Epithelial cell of esophagus (primary cell): ENCODE measurements around the gene MAN1B1.
"Not testable (repeated sequence)": the region's sequence is repeated elsewhere in the genome, so short reads cannot be mapped to it uniquely, and the experiment has no call there.

Experiments
- DNase-seq: peaks from one replicate; pipeline ENCODE4 v3.0.0; 2010; ENCODE audit warnings: low read depth
- H3K4me3 ChIP-seq: 2 replicates; pipeline ENCODE4 v1.5.1; 2011; ENCODE audit warnings: mild to moderate bottlenecking, low read length, control low read depth
- TF ChIP-seq, protein P1 (sequence below): IDR thresholded peaks from 2 replicates; pipeline ENCODE4 v1.5.1; 2011; ENCODE audit warnings: low read depth, mild to moderate bottlenecking, low read length, control low read depth, inconsistent platforms; ENCODE audit not compliant: insufficient read depth; ENCODE audit errors: missing control alignments

The MAN1B1 gene

DNA sequence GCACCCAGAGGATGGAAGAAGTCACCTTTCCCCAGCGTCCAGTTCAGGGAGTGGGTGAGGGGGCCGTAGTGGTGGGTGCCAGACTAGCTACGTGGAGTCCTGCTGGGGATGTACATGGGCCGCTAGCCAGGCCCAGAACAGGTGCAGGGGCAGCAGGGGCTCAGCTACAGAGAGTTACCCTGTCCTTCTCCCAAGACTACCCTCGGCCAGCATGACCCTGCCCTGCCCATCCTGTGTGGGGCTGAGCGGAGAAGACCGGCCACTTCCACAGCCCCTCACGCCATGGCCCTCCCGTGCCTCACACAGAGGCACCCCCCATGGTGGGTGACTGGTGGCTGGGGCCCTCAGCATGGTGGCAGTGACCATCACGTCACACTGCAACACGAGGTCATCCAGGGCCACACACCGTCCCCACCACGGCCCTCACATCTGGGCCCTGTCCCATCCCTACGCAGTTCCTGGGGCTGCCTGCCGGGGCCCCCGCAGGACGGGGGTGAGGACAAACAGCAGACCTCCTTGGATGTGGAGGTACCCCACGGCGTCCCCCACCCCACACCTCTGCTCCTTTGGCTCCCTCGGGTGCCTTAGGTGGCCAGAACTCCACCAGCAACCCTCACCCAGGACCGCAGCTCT lies 28.7 kb downstream of the MAN1B1 start:
- no peak for DNase-seq
- TF ChIP-seq, protein P1, sequence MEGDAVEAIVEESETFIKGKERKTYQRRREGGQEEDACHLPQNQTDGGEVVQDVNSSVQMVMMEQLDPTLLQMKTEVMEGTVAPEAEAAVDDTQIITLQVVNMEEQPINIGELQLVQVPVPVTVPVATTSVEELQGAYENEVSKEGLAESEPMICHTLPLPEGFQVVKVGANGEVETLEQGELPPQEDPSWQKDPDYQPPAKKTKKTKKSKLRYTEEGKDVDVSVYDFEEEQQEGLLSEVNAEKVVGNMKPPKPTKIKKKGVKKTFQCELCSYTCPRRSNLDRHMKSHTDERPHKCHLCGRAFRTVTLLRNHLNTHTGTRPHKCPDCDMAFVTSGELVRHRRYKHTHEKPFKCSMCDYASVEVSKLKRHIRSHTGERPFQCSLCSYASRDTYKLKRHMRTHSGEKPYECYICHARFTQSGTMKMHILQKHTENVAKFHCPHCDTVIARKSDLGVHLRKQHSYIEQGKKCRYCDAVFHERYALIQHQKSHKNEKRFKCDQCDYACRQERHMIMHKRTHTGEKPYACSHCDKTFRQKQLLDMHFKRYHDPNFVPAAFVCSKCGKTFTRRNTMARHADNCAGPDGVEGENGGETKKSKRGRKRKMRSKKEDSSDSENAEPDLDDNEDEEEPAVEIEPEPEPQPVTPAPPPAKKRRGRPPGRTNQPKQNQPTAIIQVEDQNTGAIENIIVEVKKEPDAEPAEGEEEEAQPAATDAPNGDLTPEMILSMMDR: no peak
- H3K4me3 ChIP-seq: no peak overlapping the region

DNA sequence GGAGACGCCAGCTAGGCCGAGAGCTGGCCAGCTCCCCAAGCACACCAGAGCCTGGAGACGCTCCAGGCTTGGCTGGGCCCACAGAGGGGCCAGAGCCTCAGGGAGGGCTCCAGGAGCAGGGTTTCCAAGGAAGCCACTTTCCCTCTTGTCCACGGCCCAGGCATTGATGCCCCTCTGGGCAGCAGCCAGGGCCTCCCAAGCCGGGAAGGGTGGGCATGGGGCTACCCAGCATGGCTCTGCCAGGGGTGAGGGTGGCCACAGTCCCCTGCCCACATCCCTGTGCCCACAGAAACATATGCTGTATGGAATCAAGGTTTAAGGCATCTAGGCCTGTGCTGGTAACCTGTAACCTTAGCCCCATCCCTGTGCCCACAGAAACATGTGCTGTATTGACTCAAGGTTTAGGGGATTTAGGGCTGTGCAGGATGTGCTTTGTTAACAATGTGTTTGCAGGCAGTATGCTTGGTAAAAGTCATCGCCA lies 29.3 kb downstream of the MAN1B1 start:
- DNase-seq: no peak
- TF ChIP-seq, protein P1: no peak
- H3K4me3 ChIP-seq: no peak overlapping the region

DNA sequence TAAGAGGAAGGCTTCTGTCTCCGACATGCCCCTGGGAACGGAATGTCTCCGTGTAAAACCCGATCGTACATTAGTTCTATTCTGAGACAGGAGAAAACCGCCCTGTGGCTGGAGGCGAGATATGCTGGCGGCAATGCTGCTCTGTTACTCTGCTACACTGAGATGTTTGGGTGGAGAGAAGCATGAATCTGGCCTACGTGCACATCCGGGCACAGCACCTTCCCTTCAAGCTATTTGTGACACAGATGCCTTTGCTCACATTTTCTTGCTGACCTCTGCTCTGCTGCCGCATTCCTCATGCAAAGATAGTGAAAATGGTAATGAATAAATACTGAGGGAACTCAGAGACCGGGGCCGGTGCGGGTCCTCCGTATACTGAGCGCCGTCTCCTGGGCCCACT lies 29.9 kb downstream of the MAN1B1 start:
- TF ChIP-seq, protein P1: no peak
- DNase-seq: no peak
- H3K4me3 ChIP-seq: no peak overlapping the region

DNA sequence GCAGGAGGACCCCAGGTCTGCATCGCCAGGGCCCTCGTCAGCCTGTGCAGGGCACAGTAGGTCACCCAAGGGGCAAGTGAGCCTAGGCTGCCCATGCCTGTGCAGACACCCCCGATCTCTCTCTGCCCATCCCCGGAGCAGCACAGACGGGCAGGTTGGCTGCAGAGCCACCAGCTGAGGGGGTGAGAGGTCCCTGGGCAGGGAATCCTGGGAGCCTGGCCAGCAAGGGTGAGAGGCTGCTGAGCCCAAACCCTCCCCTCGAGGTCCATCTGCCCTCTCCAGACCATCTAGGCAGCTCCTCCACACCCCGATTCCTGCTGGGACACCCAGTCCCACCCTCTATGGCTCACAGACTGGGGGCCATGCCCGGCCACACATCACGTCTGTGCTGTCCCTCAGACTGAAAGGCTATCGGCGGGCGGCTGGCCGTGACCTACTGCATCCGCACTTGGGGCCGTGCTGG lies 30.5 kb downstream of the MAN1B1 start:
- no peak for DNase-seq
- no peak overlapping the region for H3K4me3 ChIP-seq
- TF ChIP-seq, protein P1: no peak

DNA sequence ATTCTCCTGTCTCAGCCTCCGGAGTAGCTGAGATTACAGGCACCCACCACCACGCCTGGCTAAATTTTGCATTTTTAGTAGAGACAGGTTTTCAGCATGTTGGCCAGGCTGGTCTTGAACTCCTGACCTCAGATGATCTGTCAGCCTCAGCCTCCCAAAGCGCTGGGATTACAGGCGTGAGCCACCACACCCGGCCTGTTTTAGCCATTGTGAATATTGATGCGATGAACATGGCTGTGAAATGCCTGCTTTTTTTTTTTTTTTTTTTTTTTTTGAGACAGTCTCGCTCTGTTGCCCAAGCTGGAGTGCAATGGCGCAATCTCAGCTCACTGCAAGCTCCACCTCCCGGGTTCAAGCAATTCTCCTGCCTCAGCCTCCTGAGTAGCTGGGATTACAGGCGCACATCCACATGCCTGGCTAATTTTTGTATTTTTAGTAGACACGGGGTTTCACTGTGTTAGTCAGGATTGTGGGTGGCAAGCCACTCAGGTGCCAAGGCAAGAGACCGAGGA lies 31.4 kb downstream of the MAN1B1 start:
- not testable (repeated sequence) for DNase-seq, H3K4me3 ChIP-seq

DNA sequence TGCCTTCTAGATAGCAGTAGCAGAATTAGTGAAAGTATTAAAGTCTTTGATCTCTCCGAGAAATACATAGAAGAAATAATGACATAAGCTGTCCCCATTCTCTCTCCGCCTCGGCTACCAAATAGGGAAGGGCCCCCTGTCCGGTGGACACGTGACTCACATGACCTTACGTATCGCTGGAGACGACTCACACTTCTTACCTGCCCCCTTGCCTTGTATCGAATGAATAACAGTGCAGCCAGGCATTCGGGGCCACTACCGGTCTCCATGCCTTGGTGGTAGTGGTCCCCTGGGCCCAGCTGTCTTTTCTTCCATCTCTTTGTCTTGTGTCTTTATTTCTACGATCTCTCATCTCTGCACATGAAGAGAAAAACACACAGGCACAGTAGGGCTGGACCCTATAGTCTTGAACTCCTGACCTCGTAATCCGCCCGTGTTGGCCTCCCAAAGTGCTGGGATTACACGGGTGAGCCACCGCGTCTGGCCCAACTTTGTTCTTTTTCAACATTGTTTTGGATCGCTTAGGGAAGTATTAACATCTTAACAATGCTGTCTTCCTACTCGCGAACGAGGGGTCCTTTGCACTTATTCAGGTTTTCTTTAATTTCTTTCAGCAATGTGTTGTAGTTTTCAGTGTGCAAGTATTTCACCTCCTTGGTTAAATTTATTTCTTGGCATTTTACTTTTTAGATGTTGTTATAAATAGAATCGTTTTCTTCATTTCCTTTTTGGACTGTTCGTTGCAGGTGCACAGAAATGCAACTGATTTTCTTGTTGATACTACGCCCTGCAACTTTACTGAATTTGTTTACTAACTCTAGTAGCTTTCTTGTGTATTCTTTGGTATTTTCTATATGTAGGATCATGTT lies 35.4 kb downstream of the MAN1B1 start:
- not testable (repeated sequence) for H3K4me3 ChIP-seq, DNase-seq

DNA sequence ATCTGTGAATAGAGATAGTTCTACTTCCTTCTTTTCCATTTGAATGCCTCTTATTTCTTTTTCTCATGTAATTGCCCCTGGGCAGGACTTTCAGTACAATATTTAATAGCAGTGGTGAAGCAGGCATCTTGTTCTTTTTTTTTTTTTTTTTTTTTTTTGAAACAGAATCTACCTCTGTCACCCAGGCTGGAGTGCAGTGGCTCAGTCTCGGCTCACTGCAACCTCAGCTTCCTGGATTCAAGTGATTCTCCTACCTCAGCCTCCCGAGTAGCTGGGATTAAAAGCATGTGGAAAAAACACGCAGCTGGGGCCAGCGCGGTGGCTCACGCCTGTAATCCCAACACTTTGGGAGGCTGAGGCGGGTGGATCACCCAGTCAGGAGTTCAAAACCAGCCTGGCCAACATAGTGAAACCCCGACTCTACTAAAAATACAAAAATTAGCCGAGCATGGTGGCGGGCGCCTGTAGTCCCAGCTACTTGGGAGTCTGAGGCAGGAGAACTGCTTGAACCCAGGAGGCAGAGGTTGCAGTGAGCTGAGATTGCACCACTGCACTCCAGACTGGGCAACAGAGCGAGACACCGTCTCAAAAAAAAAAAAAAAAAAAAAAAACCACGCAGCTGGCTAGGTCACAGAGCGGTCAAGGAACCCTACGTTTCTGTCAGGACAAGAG lies 36.1 kb downstream of the MAN1B1 start:
- not testable (repeated sequence) for H3K4me3 ChIP-seq, DNase-seq

DNA sequence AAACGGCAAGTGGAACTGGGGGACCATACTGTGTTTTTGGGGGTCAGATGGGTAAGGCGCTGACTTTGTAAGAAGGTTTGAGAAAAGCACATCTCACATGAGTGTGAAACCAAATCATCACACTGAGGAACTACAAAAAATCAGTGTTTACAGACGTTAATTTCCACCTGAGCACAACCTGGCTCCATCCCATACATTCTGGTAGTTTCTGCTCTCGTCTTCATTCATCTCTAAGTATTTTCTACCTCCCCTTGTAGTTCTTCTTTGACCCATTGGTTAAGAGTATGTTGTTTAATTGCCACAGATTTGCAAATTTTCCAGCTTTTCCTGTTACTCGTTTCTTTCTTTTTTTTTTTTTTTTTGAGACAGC lies 36.7 kb downstream of the MAN1B1 start:
- DNase-seq: no peak
- TF ChIP-seq, protein P1: no peak
- no peak overlapping the region for H3K4me3 ChIP-seq

DNA sequence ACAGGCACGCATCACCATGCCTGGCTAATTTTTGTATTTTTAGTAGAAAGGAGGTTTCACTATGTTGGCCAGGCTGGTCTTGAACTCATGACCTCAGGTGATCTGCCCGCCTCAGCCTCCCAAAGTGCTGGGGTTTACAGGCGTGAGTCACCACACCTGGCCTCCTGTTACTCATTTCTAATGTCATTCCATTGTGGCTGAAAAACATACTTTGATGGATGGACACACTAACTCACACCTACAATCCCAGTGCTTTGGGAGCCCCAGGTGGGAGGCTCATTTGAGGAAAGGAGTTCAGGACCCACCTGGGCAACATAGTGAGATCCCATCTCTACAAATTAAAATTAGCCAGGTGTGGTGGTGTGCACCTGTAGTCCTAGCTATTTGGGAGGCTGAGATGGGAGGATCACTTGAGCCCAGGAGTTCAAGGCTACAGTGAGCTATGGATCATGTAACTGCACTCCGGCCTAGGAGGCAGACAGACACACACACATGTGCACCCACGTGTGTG lies 37.2 kb downstream of the MAN1B1 start:
- DNase-seq, H3K4me3 ChIP-seq: not testable (repeated sequence)
